SIG-M5 (cell line): ENCODE data around the gene CDO1.

ENCODE experiments used
- DNase-seq: peaks from one replicate; lab custom pipeline; 2025; lab: John Stamatoyannopoulos, UW

The CDO1 gene

DNA sequence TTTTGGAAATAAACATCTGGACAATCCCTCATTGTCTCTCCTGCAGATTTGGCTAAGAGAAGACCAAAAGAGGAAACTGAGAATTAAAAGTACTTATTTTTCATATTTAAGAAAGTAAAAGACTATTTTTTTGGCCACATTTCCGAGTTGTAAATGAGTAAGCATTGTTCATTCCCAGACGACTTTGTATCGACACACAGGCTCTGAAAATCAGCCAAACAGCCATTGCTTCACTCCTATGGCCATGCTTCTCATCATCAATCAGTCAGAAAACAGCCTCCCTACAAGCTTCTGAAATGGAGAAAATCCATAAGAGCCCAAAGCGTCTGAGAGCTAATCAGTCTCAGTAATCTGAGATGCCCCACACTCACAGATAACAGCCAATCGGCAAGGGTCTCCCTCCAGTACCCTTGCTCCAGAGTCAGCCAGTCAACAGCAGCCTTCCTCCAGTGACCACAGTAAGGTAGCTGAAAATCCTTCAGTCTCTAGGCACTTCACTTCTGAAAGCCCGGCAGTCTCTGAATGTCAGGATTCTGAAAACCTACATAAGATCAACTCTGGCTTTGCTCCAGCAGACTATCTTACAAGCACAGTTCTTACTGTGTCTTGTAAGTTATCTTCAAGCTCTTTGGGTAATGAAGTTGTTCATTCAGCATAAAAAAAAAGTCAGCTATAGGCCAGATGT lies 30.9 kb downstream of the CDO1 start:
- no peak for DNase-seq

GRCh38 chr5:115778417-115778816 lies 38.0 kb downstream of the CDO1 start:
- DNase-seq = no peak

DNA sequence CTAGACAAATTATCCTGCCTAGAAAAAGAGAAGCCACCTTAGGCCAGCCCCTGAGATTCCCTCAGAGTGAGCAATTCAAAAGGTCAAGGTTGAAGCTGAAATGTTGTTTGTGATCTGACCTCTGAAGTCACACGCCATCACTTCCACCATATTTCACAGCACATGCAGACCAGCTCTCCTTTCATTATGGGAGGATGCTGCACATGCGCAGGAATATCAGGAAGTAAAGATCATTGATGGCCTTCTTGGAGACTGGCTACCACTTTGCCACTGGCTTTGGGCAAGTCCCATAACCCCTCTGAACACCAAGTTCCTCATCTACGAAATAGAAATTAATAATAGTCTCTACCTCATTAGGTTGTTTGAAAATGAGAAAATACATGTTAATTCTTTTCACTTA lies 39.5 kb downstream of the CDO1 start:
- no peak for DNase-seq

DNA sequence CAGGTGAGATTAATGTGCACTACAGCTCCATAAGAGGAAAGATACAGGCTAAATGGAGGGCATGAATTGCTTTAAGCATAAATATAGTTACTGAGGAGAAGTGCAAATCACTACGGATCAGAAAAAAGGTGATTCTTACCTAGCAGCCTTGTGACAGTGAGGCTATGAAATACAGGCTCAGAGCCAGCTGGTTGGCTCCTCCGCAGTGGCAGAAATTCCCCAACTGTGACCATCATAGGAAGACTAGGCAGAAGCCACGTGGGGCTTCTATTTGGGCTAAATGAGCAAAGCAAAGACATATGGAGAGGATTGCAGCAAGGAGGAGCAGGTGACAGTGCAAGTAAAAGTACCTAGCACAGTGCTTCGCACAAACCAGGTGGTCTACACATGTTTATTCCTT lies 40.5 kb downstream of the CDO1 start:
- DNase-seq = no peak

DNA sequence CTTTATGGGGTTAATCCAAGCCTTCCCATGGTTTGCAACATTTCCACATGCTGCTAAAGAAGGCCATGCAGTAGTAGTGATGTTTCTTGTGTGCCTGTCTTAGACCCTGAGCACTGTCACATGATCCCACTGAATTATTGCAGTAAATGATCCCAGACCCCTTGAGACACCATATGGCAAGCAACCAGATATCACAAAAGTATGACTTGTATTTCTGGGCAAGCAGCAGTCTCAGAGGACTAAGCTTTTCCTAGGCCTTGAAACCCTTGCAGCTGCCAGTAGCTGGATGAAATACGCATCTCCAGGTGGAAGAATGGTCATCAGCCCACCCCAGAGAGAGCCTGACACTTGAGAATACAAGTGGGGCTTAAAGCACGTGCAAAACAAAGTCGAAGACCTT lies 41.8 kb downstream of the CDO1 start:
- no peak for DNase-seq

- no peak for DNase-seq
Observed at GRCh38 chr5:115772731-115773475, 43.6 kb downstream of the CDO1 start.

GRCh38 chr5:115770466-115770865 lies 46.0 kb downstream of the CDO1 start:
- no peak for DNase-seq

GRCh38 chr5:115767424-115767823 lies 49.0 kb downstream of the CDO1 start:
- DNase-seq = no peak

DNA sequence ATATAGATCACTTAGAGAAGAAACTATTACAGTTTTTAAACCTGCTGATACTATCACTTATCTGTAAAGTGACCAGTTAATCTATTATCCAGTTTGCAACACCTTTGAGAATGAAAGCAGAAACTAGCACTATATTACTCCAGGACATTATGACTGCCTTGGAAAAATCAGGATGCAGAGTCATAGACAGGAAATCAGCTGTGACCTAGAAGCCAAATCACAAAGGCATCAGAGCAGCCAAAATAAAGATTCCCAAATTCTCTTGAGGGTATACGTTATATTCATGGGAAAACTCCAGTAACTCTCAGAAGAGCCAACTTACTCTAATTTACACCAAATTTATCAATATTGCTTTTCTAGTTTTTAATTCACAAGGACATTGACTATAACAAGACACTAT lies 49.9 kb downstream of the CDO1 start:
- DNase-seq = no peak

- no peak for DNase-seq
Observed at GRCh38 chr5:115758356-115758755, 58.1 kb downstream of the CDO1 start.

DNA sequence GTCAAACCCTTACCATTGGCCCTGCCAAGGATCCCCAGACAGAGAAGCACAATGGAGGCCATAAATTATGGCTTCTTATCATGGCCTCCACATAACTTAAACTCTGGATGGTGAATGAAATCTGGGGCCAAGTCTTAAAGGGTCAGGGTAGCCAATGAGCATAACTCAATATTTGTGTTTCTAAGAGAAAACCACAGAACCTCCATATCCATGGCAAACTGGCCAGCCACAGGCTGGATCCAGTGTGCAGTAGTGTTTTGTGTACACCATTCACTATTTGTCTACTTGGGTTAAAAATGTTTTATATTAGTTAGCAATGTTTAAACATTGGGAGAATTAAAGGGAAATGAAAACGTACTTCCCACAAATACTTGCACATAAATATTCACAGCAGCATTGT lies 60.8 kb downstream of the CDO1 start:
- DNase-seq = no peak
